Loucy (cell line): Measurements from ENCODE around the gene NFATC2IP.

Experiments used
- EZH2phosphoT487 ChIP-seq: fragments of 200-600 bp; IDR thresholded peaks from 2 replicates; pipeline ENCODE4 v1.6.1; 2018; ENCODE audit warnings: antibody characterized with exemption, mild to moderate bottlenecking, moderate library complexity, borderline replicate concordance
- TF ChIP-seq, protein P1 (sequence below): fragments of 200-600 bp; sonication (generic); conservative IDR thresholded peaks from 2 replicates; pipeline ENCODE4 v1.5.1; 2014; ENCODE audit warnings: mild to moderate bottlenecking, antibody characterized with exemption, low read length

DNA sequence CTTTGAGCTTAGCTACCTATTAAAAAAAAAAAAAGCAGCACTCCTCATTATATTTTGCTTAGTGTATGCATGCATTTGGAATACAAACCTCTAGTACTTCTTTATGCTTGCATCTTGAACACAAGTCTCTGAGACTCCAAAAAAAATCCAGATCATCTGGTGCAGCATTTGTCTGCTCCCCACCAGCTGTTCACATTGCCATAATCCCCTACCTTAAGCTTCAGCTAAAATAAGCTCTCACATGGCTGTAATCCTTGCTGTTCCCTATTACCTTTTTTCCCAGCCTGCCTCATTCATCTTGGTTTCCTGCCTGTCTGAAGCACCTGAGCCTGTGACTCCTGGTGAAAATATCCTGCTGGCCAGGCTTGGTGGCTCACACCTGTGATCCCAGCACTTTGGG, 7.5 kb upstream of the NFATC2IP start:
- TF ChIP-seq, protein P1, sequence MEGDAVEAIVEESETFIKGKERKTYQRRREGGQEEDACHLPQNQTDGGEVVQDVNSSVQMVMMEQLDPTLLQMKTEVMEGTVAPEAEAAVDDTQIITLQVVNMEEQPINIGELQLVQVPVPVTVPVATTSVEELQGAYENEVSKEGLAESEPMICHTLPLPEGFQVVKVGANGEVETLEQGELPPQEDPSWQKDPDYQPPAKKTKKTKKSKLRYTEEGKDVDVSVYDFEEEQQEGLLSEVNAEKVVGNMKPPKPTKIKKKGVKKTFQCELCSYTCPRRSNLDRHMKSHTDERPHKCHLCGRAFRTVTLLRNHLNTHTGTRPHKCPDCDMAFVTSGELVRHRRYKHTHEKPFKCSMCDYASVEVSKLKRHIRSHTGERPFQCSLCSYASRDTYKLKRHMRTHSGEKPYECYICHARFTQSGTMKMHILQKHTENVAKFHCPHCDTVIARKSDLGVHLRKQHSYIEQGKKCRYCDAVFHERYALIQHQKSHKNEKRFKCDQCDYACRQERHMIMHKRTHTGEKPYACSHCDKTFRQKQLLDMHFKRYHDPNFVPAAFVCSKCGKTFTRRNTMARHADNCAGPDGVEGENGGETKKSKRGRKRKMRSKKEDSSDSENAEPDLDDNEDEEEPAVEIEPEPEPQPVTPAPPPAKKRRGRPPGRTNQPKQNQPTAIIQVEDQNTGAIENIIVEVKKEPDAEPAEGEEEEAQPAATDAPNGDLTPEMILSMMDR = no peak
- TF ChIP-seq EZH2phosphoT487 = no peak
